Lower leg skin (tissue), 3 donors: ENCODE measurements around the gene ITPRID2.

Source experiments
- CTCF ChIP-seq, 3 donors: fragments of 450-650 bp; IDR thresholded peaks; one replicate each; pipeline ENCODE4 v1.5.1; 2016; ENCODE audit warnings: antibody characterized with exemption in 3 of 3, mild to moderate bottlenecking in 3 of 3, moderate library complexity in 2 of 3
- POLR2A ChIP-seq, 2 donors: fragments of 450-650 bp; IDR thresholded peaks; one replicate each; pipeline ENCODE4 v1.6.1; 2016 to 2017; ENCODE audit warnings: antibody characterized with exemption in 2 of 2, mild to moderate bottlenecking in 1 of 2, moderate library complexity in 1 of 2

DNA sequence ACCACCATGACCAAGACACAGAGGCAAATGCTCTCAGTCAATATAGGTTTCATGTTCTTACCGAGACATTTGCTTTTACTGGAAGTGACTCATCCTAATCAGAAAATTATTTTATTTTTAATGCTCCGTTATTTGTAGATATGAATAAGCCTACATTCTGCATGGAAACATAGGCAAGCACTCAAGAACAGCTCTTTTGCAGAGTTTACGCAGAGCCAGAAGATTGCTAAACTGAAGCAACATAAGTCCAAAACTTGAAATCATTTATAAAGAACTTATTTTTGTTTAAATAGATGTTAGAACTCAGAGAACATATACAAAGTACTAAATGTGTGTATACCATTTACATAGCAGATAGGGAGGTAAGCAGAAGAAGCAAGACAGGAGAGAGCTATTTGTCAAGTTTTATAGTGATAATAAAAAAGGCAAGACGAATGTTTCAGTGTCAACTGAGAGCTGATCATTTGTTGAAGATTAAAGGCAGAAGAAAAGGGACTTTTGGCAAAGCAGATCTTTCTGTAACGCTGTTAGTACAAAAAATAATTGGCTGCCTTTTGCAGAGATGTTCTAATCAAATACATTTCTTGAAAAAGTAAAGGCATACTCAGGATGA is 81.7 kb downstream of the ITPRID2 start:
- TF ChIP-seq POLR2A (IDR thresholded peaks at IDR 0.05) (no peak), CTCF (IDR thresholded peaks at IDR 0.05) (no peak)
